Measurements from ENCODE around the gene PCGF2.
"Not testable (repeated sequence)": the region's sequence is repeated elsewhere in the genome, so short reads cannot be mapped to it uniquely, and the experiment has no call there.

Gene PCGF2

GRCh38 chr17:38748149-38748891 is at the start of gene PCGF2:
TSS of gene PCGF2 (minus strand) at chr17:38748336. CDS start at chr17:38740402, 7,934 bp downstream.
- DNase-seq: no peak

- no peak for DNase-seq
These were observed 49.7 kb upstream of the PCGF2 start for GRCh38 chr17:38797828-38798227.

- no peak for DNase-seq
These were observed 49.0 kb upstream of the PCGF2 start for GRCh38 chr17:38797158-38797490.

- DNase-seq: no peak
These were observed 48.5 kb upstream of the PCGF2 start for GRCh38 chr17:38796451-38797157.

DNA sequence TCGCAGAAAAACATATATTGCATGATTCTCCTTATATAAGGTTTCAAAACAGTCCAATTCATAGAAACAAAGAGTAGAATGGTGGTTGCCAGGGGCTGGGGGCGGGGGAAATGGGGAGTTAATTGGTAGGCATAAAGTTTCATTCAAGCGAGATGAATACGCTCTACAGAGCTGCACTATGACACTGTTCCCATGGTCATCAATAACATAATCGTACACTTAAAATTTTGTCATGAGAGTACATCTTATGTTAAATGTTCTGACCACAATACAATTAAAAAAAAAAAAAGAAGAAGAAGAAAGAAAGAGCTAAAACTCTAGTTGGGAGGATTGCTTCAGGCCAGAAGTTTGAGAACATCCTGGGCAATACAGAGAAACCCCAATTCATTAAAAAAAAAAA is 46.1 kb upstream of the PCGF2 start:
- DNase-seq: no peak

- no peak for DNase-seq
These were observed 43.0 kb upstream of the PCGF2 start for GRCh38 chr17:38791162-38791561.

GRCh38 chr17:38790148-38790707 is 42.1 kb upstream of the PCGF2 start:
- DNase-seq: not testable (repeated sequence)

GRCh38 chr17:38789185-38789584 is 41.0 kb upstream of the PCGF2 start:
- no peak for DNase-seq

- not testable (repeated sequence) for DNase-seq
These were observed 39.9 kb upstream of the PCGF2 start for GRCh38 chr17:38787999-38788398.

DNA sequence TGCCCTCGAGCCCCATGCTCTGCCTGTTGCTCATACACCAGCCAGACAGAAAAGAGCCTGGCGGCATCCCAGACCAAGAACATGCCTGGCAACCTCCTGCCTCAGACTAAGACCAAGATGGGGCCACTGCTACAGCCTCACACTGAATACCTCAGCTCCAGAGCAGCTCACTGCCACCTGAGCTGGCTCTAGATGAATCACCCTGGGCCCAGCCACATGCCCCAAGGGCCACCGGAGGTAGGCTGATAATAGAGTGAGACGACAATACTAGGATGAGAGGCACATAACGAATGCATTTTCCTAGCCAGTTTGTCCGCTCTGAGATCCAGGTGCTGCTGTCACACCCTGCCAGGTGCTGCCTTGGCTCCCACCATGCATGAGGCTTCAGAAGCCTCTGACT is 38.2 kb upstream of the PCGF2 start:
- DNase-seq: no peak

- DNase-seq: no peak
These were observed 35.1 kb upstream of the PCGF2 start for GRCh38 chr17:38783227-38783626.

DNA sequence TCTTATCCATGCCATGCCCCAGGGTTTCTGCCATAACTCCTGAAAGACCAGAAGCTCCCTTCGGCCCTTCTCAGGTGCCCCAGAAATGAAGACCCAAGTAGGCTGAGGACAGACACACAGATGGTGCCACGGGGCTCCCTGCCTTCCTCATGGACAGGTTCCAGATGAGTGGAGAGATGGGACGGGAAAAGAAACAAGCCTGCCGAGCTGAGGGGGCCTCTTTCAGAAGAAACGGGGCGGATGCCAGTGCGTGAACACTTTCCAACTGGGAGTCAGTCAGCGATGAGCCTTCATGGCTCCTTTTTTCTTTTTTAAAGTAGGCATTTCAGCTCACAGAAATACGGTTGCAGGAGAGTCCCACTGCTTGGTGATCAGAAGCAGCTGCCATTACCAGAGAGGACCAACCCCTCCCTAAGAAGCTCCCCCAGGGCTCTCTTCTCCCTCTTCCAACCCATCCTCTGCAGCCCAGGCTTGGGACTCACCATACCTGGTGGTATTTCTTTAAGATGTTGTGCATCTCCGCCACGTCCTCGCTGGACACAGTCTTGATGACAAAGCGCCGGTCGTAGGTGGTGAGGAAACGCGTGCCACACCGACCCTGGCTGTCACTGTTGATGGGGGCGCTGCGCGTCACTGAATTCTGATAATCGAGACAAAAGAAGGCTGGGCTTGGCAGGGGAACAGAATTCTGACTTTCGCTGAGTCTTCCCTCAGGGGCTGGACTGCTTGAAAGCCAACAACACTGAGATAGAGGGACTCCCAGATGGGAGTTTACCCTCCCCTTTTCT is 32.0 kb upstream of the PCGF2 start:
- no peak for DNase-seq

GRCh38 chr17:38777641-38778250 is 29.6 kb upstream of the PCGF2 start:
- DNase-seq: no peak

GRCh38 chr17:38773258-38773657 is 25.1 kb upstream of the PCGF2 start:
- DNase-seq: no peak

DNA sequence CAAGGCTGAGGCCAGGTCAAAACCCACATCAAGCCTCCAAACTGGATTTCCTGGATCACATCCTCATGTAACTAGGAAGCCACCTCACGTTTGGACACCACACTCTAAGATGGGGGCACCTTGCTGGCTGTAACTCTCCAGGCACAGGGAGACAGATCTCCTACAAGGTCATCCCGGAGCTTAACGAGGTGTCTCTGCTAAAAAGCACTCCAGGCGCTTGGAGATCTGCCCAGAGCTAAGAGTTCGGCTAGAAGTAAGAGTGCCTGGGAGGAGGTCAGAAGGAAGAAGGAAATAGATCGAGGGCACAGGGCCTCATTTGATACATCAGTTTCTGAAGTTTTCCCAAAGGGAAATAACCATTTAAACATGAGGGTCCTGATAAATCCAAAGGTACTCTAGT is 20.3 kb upstream of the PCGF2 start:
- DNase-seq: no peak

GRCh38 chr17:38766341-38766740 is 18.2 kb upstream of the PCGF2 start:
- no peak for DNase-seq

GRCh38 chr17:38762231-38762630 is 14.1 kb upstream of the PCGF2 start:
- DNase-seq: no peak

- DNase-seq: no peak
These were observed 13.5 kb upstream of the PCGF2 start for GRCh38 chr17:38761612-38762011.

DNA sequence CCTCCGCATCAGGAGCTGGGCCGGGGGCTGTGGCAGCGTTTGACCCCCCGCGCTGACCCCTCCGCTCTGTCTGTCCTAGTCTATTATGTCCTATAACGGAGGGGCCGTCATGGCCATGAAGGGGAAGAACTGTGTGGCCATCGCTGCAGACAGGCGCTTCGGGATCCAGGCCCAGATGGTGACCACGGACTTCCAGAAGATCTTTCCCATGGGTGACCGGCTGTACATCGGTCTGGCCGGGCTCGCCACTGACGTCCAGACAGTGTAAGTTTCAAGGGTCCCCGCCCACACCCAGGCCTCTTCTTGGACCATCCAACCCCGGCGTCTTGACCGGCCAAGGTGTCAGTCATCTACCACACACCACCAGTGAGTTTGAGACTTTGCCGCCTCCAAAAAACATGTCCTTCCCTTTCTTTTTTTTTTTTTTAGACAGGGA is 5.0 kb upstream of the PCGF2 start:
- no peak for DNase-seq

DNA sequence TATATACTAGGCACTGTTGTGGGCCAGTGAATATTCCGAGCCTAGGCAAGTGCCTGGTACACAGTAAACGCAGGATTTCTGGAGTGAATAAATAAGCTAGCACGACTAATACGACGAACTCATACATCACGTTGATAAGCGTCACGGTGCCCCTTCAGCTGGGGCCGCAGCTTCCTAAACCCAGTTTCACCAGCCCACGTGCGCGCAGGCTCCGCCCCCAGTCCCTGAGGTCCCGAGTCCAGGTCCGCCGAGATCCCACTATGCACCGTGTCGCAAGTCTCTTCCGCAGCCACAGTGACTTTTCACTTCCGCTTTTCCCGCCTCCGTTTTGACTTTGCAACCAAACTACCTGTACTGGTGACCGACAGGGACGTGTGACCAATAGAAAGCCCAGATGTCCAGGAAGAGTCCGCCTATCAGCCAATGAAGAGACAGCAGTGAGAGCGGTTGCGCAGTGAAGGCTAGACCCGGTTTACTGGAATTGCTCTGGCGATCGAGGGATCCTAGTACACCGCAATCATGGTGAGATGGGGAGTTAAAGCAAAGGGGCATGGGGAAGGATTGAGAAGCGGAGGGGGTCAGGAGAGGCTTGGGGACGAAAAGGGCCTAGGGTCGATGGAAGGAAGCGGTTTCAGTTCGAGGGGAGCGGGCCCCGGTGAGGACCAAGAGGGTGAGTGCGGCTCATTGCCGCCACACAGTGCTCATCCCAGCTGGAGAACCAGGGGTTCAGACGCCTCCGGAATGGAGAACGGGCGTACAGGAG is 4.4 kb upstream of the PCGF2 start, which contains the start of gene PSMB3:
PSMB3 (plus strand) TSS at position 434 of the 763 bp plus-strand sequence; CDS start at position 520, 86 bp downstream.
- peak; percentile 78 to 87 (median 86) for DNase-seq

DNA sequence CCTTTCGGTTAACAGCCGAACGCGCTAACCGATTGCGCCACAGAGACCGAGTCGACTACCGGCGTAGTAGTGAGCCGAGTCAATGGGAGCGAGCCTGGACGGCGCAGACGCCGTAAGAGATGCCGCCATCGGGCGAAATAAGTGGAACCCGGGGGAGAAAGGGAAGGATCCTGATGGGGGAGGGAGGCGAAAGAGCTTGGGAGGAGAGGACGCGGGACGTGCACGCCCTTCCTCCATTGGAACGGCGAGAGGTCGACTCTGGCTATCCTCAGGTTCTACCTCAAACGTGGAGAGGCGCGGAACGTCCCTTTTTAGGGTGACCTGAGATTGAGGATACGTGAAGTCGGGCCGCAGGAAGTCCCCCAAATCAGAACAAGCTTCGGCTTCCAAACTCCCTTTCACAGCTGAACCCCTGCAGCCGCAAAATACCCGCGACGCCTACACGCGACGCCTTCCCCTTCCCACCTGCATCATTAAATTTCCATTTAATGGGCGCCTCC is 3.7 kb upstream of the PCGF2 start:
- peak; percentile 71 to 85 (median 78) for DNase-seq
